HepG2 (cell line): Measurements from ENCODE around the gene SCFD2. TPM values are rescaled to one million over a fixed set of nuclear protein-coding genes. Genes with fewer than 3 reads are reported as not detected.

Experiments used
- ATAC-seq: fragments of 200-7000 bp; cut with Tn5 transposase; 3 replicates; pipeline ENCODE4 v1.9.1; 2020; ENCODE audit warnings: mild to moderate bottlenecking, moderate library complexity
- BruUV-seq: library from RNA; stranded (reverse); fragments of 400-500 nt; replicated peaks from 2 replicates; lab custom pipeline; 2021; lab: Mats Ljungman, UMichigan
- CTCF ChIA-PET: fragments of 300-600 bp; formaldehyde crosslinking; extraction: SDS; loops from one replicate; lab custom pipeline; 2021; ENCODE audit warnings: low total read pairs, inconsistent platforms, low intra/inter-chr PET ratio; lab: Yijun Ruan, JAX
- POLR2A ChIA-PET: fragments of 350-600 bp; sonication (Branson Sonifier 250); formaldehyde crosslinking; loops from one replicate; lab custom pipeline; 2020; ENCODE audit warnings: antibody characterized with exemption, inconsistent platforms; lab: Yijun Ruan, JAX
- DNase-seq: peaks from one replicate; pipeline ENCODE4 v3.0.0-alpha.2; 2015; ENCODE audit warnings: low spot score
- FAIRE-seq: peaks from 3 replicates; lab custom pipeline; 2011; peaks lifted over from hg19 to GRCh38; lab: Jason Lieb, UNC
- H2AFZ ChIP-seq: one replicate; pipeline ENCODE4 v1.6.1; 2011; ENCODE audit warnings: low read length, inconsistent platforms
- H3K27ac ChIP-seq: fragments of 300-600 bp; 3 replicates; pipeline ENCODE4 v1.8.0; 2011; ENCODE audit warnings: mixed run types, mild to moderate bottlenecking, mixed read lengths, low read length, inconsistent platforms; ENCODE audit not compliant: insufficient read depth; ENCODE audit errors: extremely low read length
- H3K27me3 ChIP-seq, 2 experiments: fragments of 200-600 bp in 1 of 2; 2 replicates in 1 of 2; 3 replicates in 1 of 2; pipeline versions ENCODE4 v1.6.0 to v1.8.0; 2011; ENCODE audit warnings: low read length in 2 of 2, mild to moderate bottlenecking in 2 of 2, moderate library complexity in 2 of 2, inconsistent platforms in 1 of 2; ENCODE audit not compliant: insufficient read depth in 2 of 2, control insufficient read depth in 1 of 2
- H3K36me3 ChIP-seq, 2 experiments: fragments of 200-600 bp in 1 of 2; replicated peaks in 1 of 2; 2 replicates in 1 of 2; 3 replicates in 1 of 2; pipeline versions ENCODE4 v1.5.1 to v1.8.0; 2011; ENCODE audit warnings: low read length in 2 of 2, inconsistent platforms in 1 of 2; ENCODE audit not compliant: insufficient read depth in 2 of 2, control insufficient read depth in 1 of 2
- H3K4me1 ChIP-seq: 2 replicates; pipeline ENCODE4 v1.5.1; 2012; ENCODE audit warnings: low read length, inconsistent platforms; ENCODE audit not compliant: insufficient read depth
- H3K4me2 ChIP-seq: 2 replicates; pipeline ENCODE4 v1.6.0; 2011; ENCODE audit warnings: low read depth, low read length, inconsistent platforms
- H3K4me3 ChIP-seq, 3 experiments: fragments of 200-600 bp in 1 of 3; sonication (generic), shearing (Covaris generic) in 1 of 3; replicated peaks in 1 of 3; 2 replicates each; pipeline ENCODE4 v1.5.1; 2011 to 2016; ENCODE audit warnings: low read length in 3 of 3, inconsistent platforms in 2 of 3, low read depth in 2 of 3, mild to moderate bottlenecking in 2 of 3, control low read depth in 1 of 3, mixed read lengths in 1 of 3; ENCODE audit not compliant: insufficient read depth in 1 of 3
- H3K79me2 ChIP-seq: one replicate; pipeline ENCODE4 v1.6.1; 2011; ENCODE audit warnings: low read length, inconsistent platforms; ENCODE audit not compliant: insufficient read depth
- H3K9ac ChIP-seq: 2 replicates; pipeline ENCODE4 v1.6.0; 2011; ENCODE audit warnings: mild to moderate bottlenecking, low read depth, low read length, inconsistent platforms; ENCODE audit not compliant: insufficient read depth
- H3K9me3 ChIP-seq: 2 replicates; pipeline ENCODE4 v1.5.1; 2012; ENCODE audit warnings: mild to moderate bottlenecking, low read length
- H4K20me1 ChIP-seq: 2 replicates; pipeline ENCODE4 v1.6.0; 2011; ENCODE audit warnings: inconsistent platforms, mild to moderate bottlenecking, low read length, moderate library complexity; ENCODE audit not compliant: insufficient read depth
- CBX2 ChIP-seq, 2 experiments: fragments of 200-600 bp in 1 of 2; sonication (generic); formaldehyde crosslinking in 1 of 2; IDR thresholded peaks; 2 replicates each; pipeline versions ENCODE4 v1.7.0 to v1.8.1; 2018 to 2022; ENCODE audit warnings: low read depth in 2 of 2, low read length in 1 of 2, mild to moderate bottlenecking in 1 of 2, missing genetic modification reagents in 1 of 2
- ISX ChIP-seq: sonication (generic); formaldehyde crosslinking; conservative IDR thresholded peaks from 2 replicates; pipeline ENCODE4 v1.5.0; 2020; ENCODE audit warnings: missing genetic modification reagents
- KDM5B ChIP-seq: sonication (generic); formaldehyde crosslinking; IDR thresholded peaks from 2 replicates; pipeline ENCODE4 v1.4.0; 2020; ENCODE audit warnings: missing genetic modification reagents, mild to moderate bottlenecking, borderline replicate concordance
- MAFK ChIP-seq, 2 experiments: IDR thresholded peaks in 1 of 2; conservative IDR thresholded peaks in 1 of 2; 2 replicates each; pipeline ENCODE4 v1.6.1; 2011; ENCODE audit warnings: improper control_type of control experiment in 2 of 2, low read length in 2 of 2
- ZBED4 ChIP-seq: sonication (generic); formaldehyde crosslinking; IDR thresholded peaks from 2 replicates; pipeline ENCODE4 v1.4.0; 2020; ENCODE audit warnings: missing genetic modification reagents, borderline replicate concordance
- ZNF362 ChIP-seq: sonication (generic); formaldehyde crosslinking; IDR thresholded peaks from 2 replicates; pipeline ENCODE4 v1.4.0; 2020; ENCODE audit warnings: missing genetic modification reagents, mild to moderate bottlenecking, borderline replicate concordance
- ZNF550 ChIP-seq: sonication (generic); formaldehyde crosslinking; IDR thresholded peaks from 2 replicates; pipeline ENCODE4 v1.4.0; 2020; ENCODE audit warnings: mild to moderate bottlenecking, missing genetic modification reagents, borderline replicate concordance
- ZNF646 ChIP-seq: sonication (generic); formaldehyde crosslinking; IDR thresholded peaks from 2 replicates; pipeline ENCODE4 v1.9.0; 2021; ENCODE audit warnings: mild to moderate bottlenecking, missing genetic modification reagents
- ZNF746 ChIP-seq: sonication (generic); formaldehyde crosslinking; IDR thresholded peaks from 2 replicates; pipeline ENCODE4 v1.8.0; 2022; ENCODE audit warnings: mild to moderate bottlenecking, missing genetic modification reagents
- WGBS: methylation state at CpG from one replicate; pipeline ENCODE4 v1.1.6; 2017; ENCODE audit warnings: low lambda C conversion rate; 5-methylcytosine and 5-hydroxymethylcytosine counted together
- in situ Hi-C: cut with HindIII; loops from 2 replicates; pipeline ENCODE4 v1.10.0; 2017; ENCODE audit warnings: low pct_unique_long_range_greater_than_20kb; ENCODE audit not compliant: extremely low pct_ligation_motif_present
- intact Hi-C: fragments of 100-400 bp; cut with micrococcal nuclease; formaldehyde crosslinking; loops from one replicate; pipeline ENCODE4 v1.10.0; 2022; ENCODE audit not compliant: unreplicated experiment
- polyA plus RNA-seq, 8 experiments: library from polyadenylated mRNA; depleted of rRNA in 3 of 8; stranded (reverse) in 7 of 8; unstranded in 1 of 8; fragments of >200 nt; fragmentation: Illumina TruSeq in 4 of 8; extraction: Trizol in 4 of 8; gene quantifications; 2 replicates each; pipeline versions ENCODE4 v1.2.1 to v1.2.3, GENCODE V29; 2011 to 2016; ENCODE audit warnings: low read depth in 4 of 8, missing spikeins in 1 of 8, mixed read lengths in 1 of 8; ENCODE audit not compliant: insufficient read depth in 1 of 8
- total RNA-seq, 5 experiments: library from RNA; depleted of rRNA; stranded (reverse); fragments of >200 nt; fragmentation: Illumina TruSeq; extraction: Trizol; gene quantifications; 2 replicates each; pipeline ENCODE4 v1.2.3, GENCODE V29; 2016; ENCODE audit warnings: low read depth in 1 of 5

The SCFD2 gene
- total and polyA plus RNA-seq, 2 of the 13 experiments (the other 11 are each of a cell fraction or from before 2014, with no cell fraction given), result 4.6 to 15.6 TPM

- no peak overlapping the region for H3K4me2 ChIP-seq
- CTCF ChIA-PET, result no interaction called here
- no peak for ATAC-seq
Measured at GRCh38 chr4:52998413-52998812, 367.4 kb downstream of the SCFD2 start.

More at GRCh38 chr4:52998413-52998812, 367.4 kb downstream of the SCFD2 start:
- Histone ChIP-seq H3K27ac (no peak overlapping the region), H2AFZ (no peak overlapping the region), H3K36me3 (no peaks in the 10 kb centered on the region), H3K4me1 (peaks cover 21% of the 10 kb centered on the region), H3K27me3 (no peaks in the 10 kb centered on the region), H3K4me3 (no peak overlapping the region), H3K9ac (no peak overlapping the region), H4K20me1 (no peaks in the 10 kb centered on the region), H3K9me3 (no peaks in the 10 kb centered on the region), H3K79me2 (no peaks in the 10 kb centered on the region)
- no TSS peak for BruUV-seq
- no peak for TF ChIP-seq CBX2 (IDR thresholded peaks at IDR 0.05; ENCODE audit: low read depth, low read length)
- TF ChIP-seq CBX2 (CRISPR knock-in tag; IDR thresholded peaks at IDR 0.05; ENCODE audit: low read depth), result no peak
- TF ChIP-seq ZNF362 (CRISPR knock-in tag), result no peak
- TF ChIP-seq KDM5B (CRISPR knock-in tag), result no peak
- TF ChIP-seq ZBED4 (CRISPR knock-in tag), result no peak
- no peak for TF ChIP-seq ZNF550 (CRISPR knock-in tag)
- TF ChIP-seq ISX (CRISPR knock-in tag), result no peak
- TF ChIP-seq ZNF646 (CRISPR knock-in tag), result no peak
- no peak for TF ChIP-seq ZNF746
- TF ChIP-seq MAFK (conservative IDR thresholded peaks at IDR 0.05 in 1 of 2, IDR thresholded peaks at IDR 0.05 in 1 of 2; ENCODE audit: low read length in 2 of 2), result peak in 1 of 2 experiments; percentile 43; a peak in 1 of 4 replicates
- intact Hi-C loops, result no loop called here
- no peak for FAIRE-seq
- no peak for DNase-seq
- POLR2A ChIA-PET, result no interaction called here
- 100% methylated on average over 3 of the region's 3 CpGs for WGBS
- in situ Hi-C loops, result loop anchor here (25.0 kb wide), 1 partner anchor 286 kb away; no protein-coding TSS in a partner anchor
